GM19099 (cell line): ENCODE measurements around the gene ZNF207.

Experiments used
- POLR2A ChIP-seq: IDR thresholded peaks from 3 replicates; pipeline ENCODE4 v1.6.1; 2011; ENCODE audit warnings: low read depth; ENCODE audit not compliant: insufficient read length; ENCODE audit errors: extremely low read depth

ZNF207 gene

GRCh38 chr17:32429598-32429997 lies 79.6 kb downstream of the ZNF207 start:
- no peak for TF ChIP-seq POLR2A
